ENCODE measurements around the gene MKLN1. TPM values are rescaled to one million over a fixed set of nuclear protein-coding genes. Genes with fewer than 3 reads are reported as not detected.

The MKLN1 gene
- total and polyA plus RNA-seq, 10 of the 15 experiments (the other 5 are each of a cell fraction or from before 2014, with no cell fraction given), result 13.6 to 55.8 (median 29.3) TPM

DNA sequence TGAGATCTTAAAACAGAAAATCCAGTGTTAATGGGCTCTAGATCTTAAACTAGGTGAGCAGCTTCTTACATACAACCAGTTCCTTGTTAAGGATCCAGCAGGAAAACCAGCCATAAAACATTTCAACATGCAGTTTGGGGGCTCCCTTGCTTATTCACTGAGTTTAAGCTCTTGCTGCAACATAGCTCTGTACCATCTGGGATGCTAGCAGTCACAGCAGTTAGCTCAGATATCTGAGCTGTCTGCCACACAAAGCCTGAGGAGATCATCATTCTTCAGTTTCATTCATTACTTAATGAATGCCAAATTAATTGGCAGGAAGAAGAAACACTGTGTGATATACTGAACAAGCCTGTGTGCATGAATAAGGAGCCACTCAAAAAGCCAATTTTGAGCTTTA lies 165.9 kb downstream of the MKLN1 start (continued):
- TF ChIP-seq, protein P1, sequence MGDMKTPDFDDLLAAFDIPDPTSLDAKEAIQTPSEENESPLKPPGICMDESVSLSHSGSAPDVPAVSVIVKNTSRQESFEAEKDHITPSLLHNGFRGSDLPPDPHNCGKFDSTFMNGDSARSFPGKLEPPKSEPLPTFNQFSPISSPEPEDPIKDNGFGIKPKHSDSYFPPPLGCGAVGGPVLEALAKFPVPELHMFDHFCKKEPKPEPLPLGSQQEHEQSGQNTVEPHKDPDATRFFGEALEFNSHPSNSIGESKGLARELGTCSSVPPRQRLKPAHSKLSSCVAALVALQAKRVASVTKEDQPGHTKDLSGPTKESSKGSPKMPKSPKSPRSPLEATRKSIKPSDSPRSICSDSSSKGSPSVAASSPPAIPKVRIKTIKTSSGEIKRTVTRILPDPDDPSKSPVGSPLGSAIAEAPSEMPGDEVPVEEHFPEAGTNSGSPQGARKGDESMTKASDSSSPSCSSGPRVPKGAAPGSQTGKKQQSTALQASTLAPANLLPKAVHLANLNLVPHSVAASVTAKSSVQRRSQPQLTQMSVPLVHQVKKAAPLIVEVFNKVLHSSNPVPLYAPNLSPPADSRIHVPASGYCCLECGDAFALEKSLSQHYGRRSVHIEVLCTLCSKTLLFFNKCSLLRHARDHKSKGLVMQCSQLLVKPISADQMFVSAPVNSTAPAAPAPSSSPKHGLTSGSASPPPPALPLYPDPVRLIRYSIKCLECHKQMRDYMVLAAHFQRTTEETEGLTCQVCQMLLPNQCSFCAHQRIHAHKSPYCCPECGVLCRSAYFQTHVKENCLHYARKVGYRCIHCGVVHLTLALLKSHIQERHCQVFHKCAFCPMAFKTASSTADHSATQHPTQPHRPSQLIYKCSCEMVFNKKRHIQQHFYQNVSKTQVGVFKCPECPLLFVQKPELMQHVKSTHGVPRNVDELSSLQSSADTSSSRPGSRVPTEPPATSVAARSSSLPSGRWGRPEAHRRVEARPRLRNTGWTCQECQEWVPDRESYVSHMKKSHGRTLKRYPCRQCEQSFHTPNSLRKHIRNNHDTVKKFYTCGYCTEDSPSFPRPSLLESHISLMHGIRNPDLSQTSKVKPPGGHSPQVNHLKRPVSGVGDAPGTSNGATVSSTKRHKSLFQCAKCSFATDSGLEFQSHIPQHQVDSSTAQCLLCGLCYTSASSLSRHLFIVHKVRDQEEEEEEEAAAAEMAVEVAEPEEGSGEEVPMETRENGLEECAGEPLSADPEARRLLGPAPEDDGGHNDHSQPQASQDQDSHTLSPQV (IDR thresholded peaks at IDR 0.05), result no peak
- no peak for TF ChIP-seq WRNIP1 (IDR thresholded peaks at IDR 0.05; ENCODE audit: borderline replicate concordance, low read depth, low read length)
- no peak for TF ChIP-seq MEF2A (IDR thresholded peaks at IDR 0.05; ENCODE audit: insufficient read depth, low read depth, low read length)

DNA sequence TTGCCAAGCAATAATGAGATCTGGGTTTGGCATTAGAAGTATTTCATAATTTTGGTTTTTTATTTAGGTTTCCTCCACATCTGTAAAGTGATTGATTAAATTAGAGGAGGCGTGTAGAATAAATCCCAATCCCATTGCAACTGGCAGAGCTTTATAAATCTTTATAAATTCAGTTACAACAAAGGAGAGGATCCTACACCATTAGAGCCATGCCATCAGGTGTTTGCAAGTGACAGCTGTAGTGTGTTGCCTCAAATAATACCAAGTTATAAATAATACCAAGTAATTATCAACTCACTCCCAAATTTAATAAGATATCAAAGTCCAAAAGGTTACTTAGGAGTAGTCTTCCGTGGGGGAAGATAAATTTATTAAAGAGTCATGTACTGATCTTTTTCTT lies 166.5 kb downstream of the MKLN1 start:
- Histone ChIP-seq H4K20me1 (ENCODE audit: control insufficient read depth, insufficient read depth) (no peaks in the 10 kb centered on the region), H3K36me3 (ENCODE audit: control insufficient read depth in 2 of 2, insufficient read depth in 2 of 2, low read length in 1 of 2) (peaks cover 0 to 5% of the 10 kb centered on the region in 2 experiments; a peak in 1 of 4 replicates), H3K79me2 (ENCODE audit: control insufficient read depth, insufficient read depth, low read length) (no peaks in the 10 kb centered on the region), H3K4me2 (ENCODE audit: control insufficient read depth, insufficient read depth) (no peak overlapping the region), H2AFZ (ENCODE audit: control insufficient read depth, low read depth, low read length) (no peak overlapping the region), H3K27me3 (replicated peaks in 1 of 2; ENCODE audit: control insufficient read depth in 2 of 2, insufficient read depth in 2 of 2, low read length in 1 of 2) (no peaks in the 10 kb centered on the region), H3K27ac (ENCODE audit: control insufficient read depth, insufficient read depth) (no peak overlapping the region), H3K9ac (ENCODE audit: control insufficient read depth, insufficient read depth, low read length) (no peak overlapping the region), H3K4me3 (no peak overlapping the region), H3K9me3 (replicated peaks; ENCODE audit: control insufficient read depth, insufficient read depth, low read length) (no peaks in the 10 kb centered on the region), H3K4me1 (ENCODE audit: control insufficient read depth, insufficient read depth, low read length) (no peaks in the 10 kb centered on the region)
- no peak for TF ChIP-seq GATAD2B (conservative IDR thresholded peaks at IDR 0.05; ENCODE audit: low read depth)
- no peak for TF ChIP-seq SP1 (IDR thresholded peaks at IDR 0.05; ENCODE audit: low read depth, low read length)
- TF ChIP-seq RAD51 (IDR thresholded peaks at IDR 0.05), result no peak
- TF ChIP-seq, protein P2, sequence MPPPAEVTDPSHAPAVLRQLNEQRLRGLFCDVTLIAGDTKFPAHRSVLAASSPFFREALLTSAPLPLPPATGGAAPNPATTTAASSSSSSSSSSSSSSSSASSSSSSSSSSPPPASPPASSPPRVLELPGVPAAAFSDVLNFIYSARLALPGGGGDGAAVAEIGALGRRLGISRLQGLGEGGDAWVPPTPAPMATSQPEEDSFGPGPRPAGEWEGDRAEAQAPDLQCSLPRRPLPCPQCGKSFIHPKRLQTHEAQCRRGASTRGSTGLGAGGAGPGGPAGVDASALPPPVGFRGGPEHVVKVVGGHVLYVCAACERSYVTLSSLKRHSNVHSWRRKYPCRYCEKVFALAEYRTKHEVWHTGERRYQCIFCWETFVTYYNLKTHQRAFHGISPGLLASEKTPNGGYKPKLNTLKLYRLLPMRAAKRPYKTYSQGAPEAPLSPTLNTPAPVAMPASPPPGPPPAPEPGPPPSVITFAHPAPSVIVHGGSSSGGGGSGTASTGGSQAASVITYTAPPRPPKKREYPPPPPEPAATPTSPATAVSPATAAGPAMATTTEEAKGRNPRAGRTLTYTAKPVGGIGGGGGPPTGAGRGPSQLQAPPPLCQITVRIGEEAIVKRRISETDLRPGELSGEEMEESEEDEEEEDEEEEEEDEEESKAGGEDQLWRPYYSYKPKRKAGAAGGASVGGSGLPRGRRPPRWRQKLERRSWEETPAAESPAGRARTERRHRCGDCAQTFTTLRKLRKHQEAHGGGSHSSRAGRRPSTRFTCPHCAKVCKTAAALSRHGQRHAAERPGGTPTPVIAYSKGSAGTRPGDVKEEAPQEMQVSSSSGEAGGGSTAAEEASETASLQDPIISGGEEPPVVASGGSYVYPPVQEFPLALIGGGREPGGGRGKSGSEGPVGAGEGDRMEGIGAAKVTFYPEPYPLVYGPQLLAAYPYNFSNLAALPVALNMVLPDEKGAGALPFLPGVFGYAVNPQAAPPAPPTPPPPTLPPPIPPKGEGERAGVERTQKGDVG (CRISPR knock-in tag; IDR thresholded peaks at IDR 0.05), result no peak
- TF ChIP-seq TARDBP (IDR thresholded peaks at IDR 0.05; ENCODE audit: borderline replicate concordance), result no peak
- TF ChIP-seq, protein P3, sequence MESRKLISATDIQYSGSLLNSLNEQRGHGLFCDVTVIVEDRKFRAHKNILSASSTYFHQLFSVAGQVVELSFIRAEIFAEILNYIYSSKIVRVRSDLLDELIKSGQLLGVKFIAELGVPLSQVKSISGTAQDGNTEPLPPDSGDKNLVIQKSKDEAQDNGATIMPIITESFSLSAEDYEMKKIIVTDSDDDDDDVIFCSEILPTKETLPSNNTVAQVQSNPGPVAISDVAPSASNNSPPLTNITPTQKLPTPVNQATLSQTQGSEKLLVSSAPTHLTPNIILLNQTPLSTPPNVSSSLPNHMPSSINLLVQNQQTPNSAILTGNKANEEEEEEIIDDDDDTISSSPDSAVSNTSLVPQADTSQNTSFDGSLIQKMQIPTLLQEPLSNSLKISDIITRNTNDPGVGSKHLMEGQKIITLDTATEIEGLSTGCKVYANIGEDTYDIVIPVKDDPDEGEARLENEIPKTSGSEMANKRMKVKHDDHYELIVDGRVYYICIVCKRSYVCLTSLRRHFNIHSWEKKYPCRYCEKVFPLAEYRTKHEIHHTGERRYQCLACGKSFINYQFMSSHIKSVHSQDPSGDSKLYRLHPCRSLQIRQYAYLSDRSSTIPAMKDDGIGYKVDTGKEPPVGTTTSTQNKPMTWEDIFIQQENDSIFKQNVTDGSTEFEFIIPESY (IDR thresholded peaks at IDR 0.05), result no peak
- no peak for TF ChIP-seq RAD21 (IDR thresholded peaks at IDR 0.05; ENCODE audit: insufficient read depth, low read depth, low read length)
- TF ChIP-seq KLF5 (IDR thresholded peaks at IDR 0.05; ENCODE audit: partially characterized antibody), result no peak
- TF ChIP-seq RCOR1 (conservative IDR thresholded peaks at IDR 0.05; ENCODE audit: low read depth, low read length), result no peak
- TF ChIP-seq RBBP5 (conservative IDR thresholded peaks at IDR 0.05), result no peak
- no peak for TF ChIP-seq NFYB (IDR thresholded peaks at IDR 0.05; ENCODE audit: insufficient read depth, low read depth, low read length)
- BruUV-seq (replicated peaks), result no TSS peak
- no peak for FAIRE-seq
- no peak for DNase-seq (ENCODE audit: low read depth, low spot score)
- WGBS (ENCODE audit: insufficient coverage, insufficient replicate concordance, low lambda C conversion rate, missing lambda C conversion rate), result 96% methylated on average over 2 of the region's 2 CpGs
- POLR2A ChIA-PET, result no interaction called here
- RAD21 ChIA-PET (ENCODE audit: unreplicated experiment), result no interaction called here
- SMC1A ChIA-PET (ENCODE audit: uncharacterized antibody, unreplicated experiment), result interaction anchor here (1.2 to 3.6 kb wide), 5 partner anchors 10 to 512 kb away, joined by 3 to 18 read pairs (median 5); no protein-coding TSS in a partner anchor
- intact Hi-C loops (cut with micrococcal nuclease; ENCODE audit: unreplicated experiment) (no loop called here), in situ Hi-C loops (cut with MboI) (no loop called here)
- CTCF ChIA-PET, result interaction anchor here (1.0 to 2.2 kb wide), 4 partner anchors 11 to 28 kb away, joined by 3 to 16 read pairs (median 8); no protein-coding TSS in a partner anchor
- ATAC-seq, result no peak

All from GM12878 (cell line).